ENCODE measurements around the gene SDK1.

Gene SDK1

DNA sequence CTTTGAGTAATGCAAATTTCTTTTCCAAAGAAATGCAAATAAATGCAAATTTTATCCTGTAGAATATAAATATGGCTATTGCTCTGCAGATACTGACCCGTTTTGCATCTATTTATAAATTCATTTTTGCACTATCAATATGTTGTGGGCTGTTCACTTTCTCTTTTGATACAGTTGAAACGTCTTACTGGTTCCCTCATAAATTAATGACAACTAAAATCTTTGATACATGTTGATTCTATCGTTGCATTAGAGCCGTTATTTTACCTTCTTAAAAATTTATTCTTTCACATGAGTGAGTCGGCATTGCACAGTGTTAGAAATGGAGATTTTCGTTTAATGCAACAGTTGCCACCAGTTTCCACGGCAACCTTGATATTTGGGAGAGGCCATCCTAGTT is 691.8 kb downstream of the SDK1 start:
- ChIA-PET POLR2A (ENCODE audit: low non-redundant PET) (no interaction called here), CTCF (no interaction called here)
- H3K27ac ChIP-seq, result no peak overlapping the region
- TF ChIP-seq, protein P1, sequence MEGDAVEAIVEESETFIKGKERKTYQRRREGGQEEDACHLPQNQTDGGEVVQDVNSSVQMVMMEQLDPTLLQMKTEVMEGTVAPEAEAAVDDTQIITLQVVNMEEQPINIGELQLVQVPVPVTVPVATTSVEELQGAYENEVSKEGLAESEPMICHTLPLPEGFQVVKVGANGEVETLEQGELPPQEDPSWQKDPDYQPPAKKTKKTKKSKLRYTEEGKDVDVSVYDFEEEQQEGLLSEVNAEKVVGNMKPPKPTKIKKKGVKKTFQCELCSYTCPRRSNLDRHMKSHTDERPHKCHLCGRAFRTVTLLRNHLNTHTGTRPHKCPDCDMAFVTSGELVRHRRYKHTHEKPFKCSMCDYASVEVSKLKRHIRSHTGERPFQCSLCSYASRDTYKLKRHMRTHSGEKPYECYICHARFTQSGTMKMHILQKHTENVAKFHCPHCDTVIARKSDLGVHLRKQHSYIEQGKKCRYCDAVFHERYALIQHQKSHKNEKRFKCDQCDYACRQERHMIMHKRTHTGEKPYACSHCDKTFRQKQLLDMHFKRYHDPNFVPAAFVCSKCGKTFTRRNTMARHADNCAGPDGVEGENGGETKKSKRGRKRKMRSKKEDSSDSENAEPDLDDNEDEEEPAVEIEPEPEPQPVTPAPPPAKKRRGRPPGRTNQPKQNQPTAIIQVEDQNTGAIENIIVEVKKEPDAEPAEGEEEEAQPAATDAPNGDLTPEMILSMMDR (conservative IDR thresholded peaks at IDR 0.05; ENCODE audit: low read depth), result no peak
- DNase-seq (ENCODE audit: low spot score), result no peak

DNA sequence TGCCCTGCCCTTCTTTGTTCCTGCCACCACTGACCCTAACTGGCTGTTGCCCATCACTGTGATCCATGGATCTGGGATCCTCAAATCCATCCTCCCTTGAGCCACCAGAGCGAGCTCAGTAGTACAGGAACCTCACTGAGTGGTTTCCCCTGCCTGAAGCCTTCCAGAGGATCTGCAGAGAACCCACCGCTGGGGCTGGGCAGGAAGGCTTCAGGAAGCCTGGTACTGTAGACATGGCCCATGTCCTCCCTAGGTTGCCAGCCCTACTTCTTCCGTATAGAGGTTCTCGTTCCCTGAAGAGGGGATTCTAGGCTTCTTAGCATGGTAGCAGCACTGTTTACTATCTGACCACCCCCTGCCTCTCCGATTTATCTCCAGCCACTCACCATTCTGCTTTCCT is 693.7 kb downstream of the SDK1 start:
- ChIA-PET CTCF (no interaction called here), POLR2A (ENCODE audit: low non-redundant PET) (no interaction called here)
- H3K27ac ChIP-seq, result no peak overlapping the region
- DNase-seq (ENCODE audit: low spot score), result no peak
- TF ChIP-seq, protein P1 (conservative IDR thresholded peaks at IDR 0.05; ENCODE audit: low read depth), result no peak

DNA sequence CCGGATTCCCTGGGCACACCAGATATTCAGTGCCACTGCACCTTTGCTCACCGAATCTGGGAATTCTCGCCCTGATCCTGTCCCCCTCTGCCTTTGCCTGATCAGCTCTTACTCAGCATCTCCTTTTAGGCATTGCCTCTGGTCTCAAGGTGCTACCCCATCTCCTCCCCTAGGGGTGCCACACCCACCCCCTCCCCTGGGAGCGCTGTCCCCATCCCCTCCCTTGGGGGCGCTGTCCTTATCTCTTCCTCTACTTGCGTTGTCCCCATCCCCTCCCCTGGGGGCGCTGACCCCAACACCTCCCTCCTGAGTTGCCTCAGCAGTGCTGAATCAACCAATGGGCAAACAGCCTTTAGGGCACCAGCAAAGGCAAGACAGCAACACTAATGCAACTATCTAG is 694.1 kb downstream of the SDK1 start:
- H3K27ac ChIP-seq, result no peak overlapping the region
- POLR2A ChIA-PET (ENCODE audit: low non-redundant PET), result no interaction called here
- DNase-seq (ENCODE audit: low spot score), result peak; percentile 10
- TF ChIP-seq, protein P1 (conservative IDR thresholded peaks at IDR 0.05; ENCODE audit: low read depth), result no peak
- CTCF ChIA-PET, result no interaction called here

DNA sequence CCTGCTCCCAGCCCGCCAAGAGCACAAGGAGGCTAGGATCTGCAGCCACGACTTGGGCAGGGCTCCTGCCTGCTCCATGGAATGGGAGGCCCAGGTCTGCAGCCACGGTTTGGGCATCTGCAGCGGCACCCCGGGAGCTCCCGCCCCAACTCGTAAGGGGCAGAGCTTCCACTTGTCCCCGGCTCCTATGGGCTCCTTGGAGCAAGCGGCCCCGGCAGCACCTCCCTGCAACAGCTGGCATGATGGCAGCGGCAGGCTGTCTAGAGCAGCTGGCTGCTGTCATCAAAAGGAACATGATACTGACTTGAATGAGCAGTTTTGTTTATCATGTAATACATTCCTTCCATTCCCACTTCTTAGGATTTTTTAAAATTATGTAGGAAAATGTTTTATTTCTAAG is 697.0 kb downstream of the SDK1 start:
- no peak overlapping the region for H3K27ac ChIP-seq
- DNase-seq (ENCODE audit: low spot score), result no peak
- ChIA-PET POLR2A (ENCODE audit: low non-redundant PET) (no interaction called here), CTCF (no interaction called here)
- TF ChIP-seq, protein P1 (conservative IDR thresholded peaks at IDR 0.05; ENCODE audit: low read depth), result no peak

GRCh38 chr7:4000139-4000538 is 699.1 kb downstream of the SDK1 start:
- H3K27ac ChIP-seq, result no peak overlapping the region
- ChIA-PET POLR2A (ENCODE audit: low non-redundant PET) (no interaction called here), CTCF (no interaction called here)
- TF ChIP-seq, protein P1 (conservative IDR thresholded peaks at IDR 0.05; ENCODE audit: low read depth), result no peak
- DNase-seq (ENCODE audit: low spot score), result no peak

DNA sequence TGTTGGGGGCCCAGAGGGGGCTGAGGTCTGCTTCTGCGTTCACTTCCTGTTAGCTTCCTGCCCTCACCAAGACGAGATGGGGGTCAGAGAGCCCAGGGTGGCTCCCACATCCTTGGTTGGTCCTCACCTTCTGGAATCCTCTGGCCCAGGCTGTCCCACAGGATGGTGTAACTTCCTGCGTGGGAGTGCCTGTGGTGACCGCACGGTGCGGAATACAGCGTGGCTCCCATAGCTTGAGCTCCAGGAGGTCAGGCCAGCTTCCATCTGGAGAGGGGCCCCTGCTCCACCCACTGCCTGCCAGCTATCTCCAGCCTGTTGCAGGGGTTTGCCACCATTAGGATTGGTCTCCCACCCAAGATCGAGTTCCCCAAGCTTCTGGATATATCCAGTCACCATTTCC is 699.9 kb downstream of the SDK1 start:
- TF ChIP-seq, protein P1 (conservative IDR thresholded peaks at IDR 0.05; ENCODE audit: low read depth), result no peak
- POLR2A ChIA-PET (ENCODE audit: low non-redundant PET), result no interaction called here
- DNase-seq (ENCODE audit: low spot score), result no peak
- no peak overlapping the region for H3K27ac ChIP-seq
- CTCF ChIA-PET, result no interaction called here

GRCh38 chr7:4001742-4002141 is 700.7 kb downstream of the SDK1 start:
- TF ChIP-seq, protein P1 (conservative IDR thresholded peaks at IDR 0.05; ENCODE audit: low read depth), result no peak
- ChIA-PET CTCF (interaction anchor here (0.7 kb wide), 1 partner anchor 126 kb away, joined by 4 read pairs; no protein-coding TSS in a partner anchor), POLR2A (ENCODE audit: low non-redundant PET) (no interaction called here)
- H3K27ac ChIP-seq, result no peak overlapping the region
- DNase-seq (ENCODE audit: low spot score), result no peak
